ENCODE measurements around the gene CX3CR1. TPM values are rescaled to one million over a fixed set of nuclear protein-coding genes. Genes with fewer than 3 reads are reported as not detected.

Gene CX3CR1
- total RNA-seq, 1 donor from 2014 or later = not detected

- peaks cover 7% of the 10 kb centered on the region for H3K4me1 Mint-ChIP-seq (ENCODE audit: low read depth)
- TF ChIP-seq CTCF (IDR thresholded peaks at IDR 0.05; ENCODE audit: unreplicated experiment) = no peak
- no peak for DNase-seq (ENCODE audit: low spot score, unreplicated experiment)
- no peak overlapping the region for H3K27ac Mint-ChIP-seq
- H3K36me3 Mint-ChIP-seq (ENCODE audit: insufficient read depth) = peaks cover 9% of the 10 kb centered on the region
- no peaks in the 10 kb centered on the region for H3K27me3 Mint-ChIP-seq
- peaks cover 33% of the 10 kb centered on the region for H3K9me3 Mint-ChIP-seq (ENCODE audit: low read depth)
- no peak overlapping the region for H3K4me3 Mint-ChIP-seq (ENCODE audit: low read depth)
Observed at GRCh38 chr3:39318301-39318700, 38.5 kb upstream of the CX3CR1 start.

GRCh38 chr3:39317571-39318169, 37.8 kb upstream of the CX3CR1 start:
- peak overlapping the region; percentile 65 for H3K27ac Mint-ChIP-seq
- peaks cover 6% of the 10 kb centered on the region for H3K4me1 Mint-ChIP-seq (ENCODE audit: low read depth)
- H3K4me3 Mint-ChIP-seq (ENCODE audit: low read depth) = no peak overlapping the region
- H3K27me3 Mint-ChIP-seq = no peaks in the 10 kb centered on the region
- peaks cover 33% of the 10 kb centered on the region for H3K9me3 Mint-ChIP-seq (ENCODE audit: low read depth)
- no peak for TF ChIP-seq CTCF (IDR thresholded peaks at IDR 0.05; ENCODE audit: unreplicated experiment)
- H3K36me3 Mint-ChIP-seq (ENCODE audit: insufficient read depth) = peaks cover 9% of the 10 kb centered on the region
- DNase-seq (ENCODE audit: low spot score, unreplicated experiment) = no peak

GRCh38 chr3:39315420-39315819, 35.6 kb upstream of the CX3CR1 start:
- Mint-ChIP-seq H3K27me3 (no peaks in the 10 kb centered on the region), H3K9me3 (ENCODE audit: low read depth) (peaks cover 28% of the 10 kb centered on the region), H3K36me3 (ENCODE audit: insufficient read depth) (peaks cover 9% of the 10 kb centered on the region), H3K27ac (no peak overlapping the region), H3K4me3 (ENCODE audit: low read depth) (no peak overlapping the region), H3K4me1 (ENCODE audit: low read depth) (peaks cover 6% of the 10 kb centered on the region)
- no peak for DNase-seq (ENCODE audit: low spot score, unreplicated experiment)
- no peak for TF ChIP-seq CTCF (IDR thresholded peaks at IDR 0.05; ENCODE audit: unreplicated experiment)

- DNase-seq (ENCODE audit: low spot score, unreplicated experiment) = no peak
- Mint-ChIP-seq H3K36me3 (ENCODE audit: insufficient read depth) (peaks cover 9% of the 10 kb centered on the region), H3K4me3 (ENCODE audit: low read depth) (no peak overlapping the region), H3K27me3 (no peaks in the 10 kb centered on the region), H3K4me1 (ENCODE audit: low read depth) (peaks cover 10% of the 10 kb centered on the region), H3K9me3 (ENCODE audit: low read depth) (peaks cover 20% of the 10 kb centered on the region), H3K27ac (no peak overlapping the region)
- TF ChIP-seq CTCF (IDR thresholded peaks at IDR 0.05; ENCODE audit: unreplicated experiment) = no peak
Observed at GRCh38 chr3:39313289-39313688, 33.5 kb upstream of the CX3CR1 start.

GRCh38 chr3:39302178-39302577, 22.3 kb upstream of the CX3CR1 start:
- no peak for TF ChIP-seq CTCF (IDR thresholded peaks at IDR 0.05; ENCODE audit: unreplicated experiment)
- H3K4me3 Mint-ChIP-seq (ENCODE audit: low read depth) = no peak overlapping the region
- H3K27ac Mint-ChIP-seq = no peak overlapping the region
- peaks cover 4% of the 10 kb centered on the region for H3K4me1 Mint-ChIP-seq (ENCODE audit: low read depth)
- H3K9me3 Mint-ChIP-seq (ENCODE audit: low read depth) = peaks cover 36% of the 10 kb centered on the region
- H3K27me3 Mint-ChIP-seq = no peaks in the 10 kb centered on the region
- no peak for DNase-seq (ENCODE audit: low spot score, unreplicated experiment)
- H3K36me3 Mint-ChIP-seq (ENCODE audit: insufficient read depth) = peaks cover 6% of the 10 kb centered on the region
